ENCODE results near the gene PCDH15. TPM values are rescaled to one million over a fixed set of nuclear protein-coding genes. Genes with fewer than 3 reads are reported as not detected.

The PCDH15 gene
- total and polyA plus RNA-seq, 2 of the 4 experiments (the other 2 are of a cell fraction): not detected

GRCh38 chr10:53771701-53772100 is 1029.3 kb downstream of the PCDH15 start:
- ChIA-PET CTCF (no interaction called here), POLR2A (ENCODE audit: unreplicated experiment) (no interaction called here)
- Histone ChIP-seq H3K18ac (ENCODE audit: low read depth, low read length) (no peak overlapping the region), H3K4me1 (ENCODE audit: control insufficient read depth, insufficient read depth, low read length) (no peaks in the 10 kb centered on the region), H3K56ac (ENCODE audit: extremely low read depth, insufficient read depth, low read length) (no peak overlapping the region), H3K27ac (ENCODE audit: insufficient read depth, low read length) (no peak overlapping the region), H4K5ac (ENCODE audit: low read depth, low read length) (no peak overlapping the region), H2BK120ac (ENCODE audit: low read depth, low read length) (no peak overlapping the region), H4K20me1 (ENCODE audit: insufficient read depth, low read length) (no peaks in the 10 kb centered on the region), H4K91ac (ENCODE audit: insufficient read depth, low read depth, low read length) (no peak overlapping the region), H2AFZ (replicated peaks; ENCODE audit: low read length, poor library complexity) (no peak overlapping the region), H3K14ac (replicated peaks; ENCODE audit: low read depth, low read length) (no peak overlapping the region), H3K36me3 (ENCODE audit: control insufficient read depth, insufficient read depth, low read length) (no peaks in the 10 kb centered on the region), H3K4me2 (ENCODE audit: low read depth, low read length) (no peak overlapping the region), H3K9me1 (ENCODE audit: insufficient read depth, low read length) (no peaks in the 10 kb centered on the region), H2BK20ac (ENCODE audit: low read depth, low read length) (no peak overlapping the region), H3K9me3 (ENCODE audit: control insufficient read depth, insufficient read depth, low read length) (no peaks in the 10 kb centered on the region), H3K79me1 (ENCODE audit: low read depth in 1 of 2, low read length in 2 of 2) (no peaks in the 10 kb centered on the region), H3K27me3 (ENCODE audit: control insufficient read depth, insufficient read depth, low read length) (no peaks in the 10 kb centered on the region), H2AK5ac (ENCODE audit: low read depth, low read length) (no peak overlapping the region), H3K9ac (ENCODE audit: low read depth, low read length) (no peak overlapping the region), H3K4me3 (ENCODE audit: insufficient read depth, low read depth, low read length) (no peak overlapping the region), H2BK15ac (ENCODE audit: low read depth, low read length) (no peak overlapping the region), H3K4ac (ENCODE audit: low read depth, low read length) (no peak overlapping the region), H2BK5ac (ENCODE audit: low read depth, low read length, poor library complexity, severe bottlenecking) (no peak overlapping the region), H2AK9ac (replicated peaks; ENCODE audit: low read depth, low read length, poor library complexity) (no peak overlapping the region), H4K8ac (ENCODE audit: low read depth in 2 of 2, low read length in 2 of 2) (no peak overlapping the region), H3K23ac (ENCODE audit: low read depth, low read length) (no peak overlapping the region)
- no CpG with 5 or more reads among the region's 10 CpGs for WGBS, 2 experiments (ENCODE audit: extremely low coverage in 2 of 2, insufficient read length in 1 of 2)
- no peak for ATAC-seq (ENCODE audit: low read depth)
- in situ Hi-C loops (cut with MboI; ENCODE audit: low sequenced_read_pairs) (no loop called here), dilution Hi-C loops (cut with HindIII; ENCODE audit: low sequenced_read_pairs, unreplicated experiment) (no loop called here), intact Hi-C loops (cut with micrococcal nuclease) (no loop called here)
- no peak for DNase-seq
- TF ChIP-seq MAZ (IDR thresholded peaks at IDR 0.05; ENCODE audit: borderline replicate concordance, low read depth, low read length) (no peak), CEBPB (IDR thresholded peaks at IDR 0.05; ENCODE audit: low read depth, low read length) (no peak), ELK1 (IDR thresholded peaks at IDR 0.05; ENCODE audit: borderline replicate concordance, low read depth, low read length) (no peak), POLR2A (IDR thresholded peaks at IDR 0.05; ENCODE audit: low read depth, low read length) (no peak), BHLHE40 (IDR thresholded peaks at IDR 0.05; ENCODE audit: low read depth, low read length) (no peak), RCOR1 (IDR thresholded peaks at IDR 0.05; ENCODE audit: insufficient replicate concordance, low read length) (no peak)
- BruUV-seq (replicated peaks): no TSS peak

Measured in IMR-90 (cell line).